ENCODE data around the gene TRNAU1AP.
"Not testable (repeated sequence)": the region's sequence is repeated elsewhere in the genome, so short reads cannot be mapped to it uniquely, and the experiment has no call there.

- TF ChIP-seq POLR2A, CTCF (IDR thresholded peaks at IDR 0.05): not testable (repeated sequence)
Measured at GRCh38 chr1:28522537-28522936, 30.3 kb upstream of the TRNAU1AP start.
